Stomach (tissue), 4 donors: ENCODE results near the gene TMEM80.

Source experiments
- EP300 ChIP-seq: sonication (generic); formaldehyde crosslinking; IDR thresholded peaks from one replicate; pipeline ENCODE4 v1.6.1; 2017; ENCODE audit warnings: antibody characterized with exemption
- TF ChIP-seq, protein P1 (sequence below), 7 experiments: fragments of 450-650 bp in 4 of 7; fragments of 200-600 bp in 3 of 7; sonication (generic) in 3 of 7; IDR thresholded peaks; one replicate each; pipeline ENCODE4 v1.5.1; 2016 to 2019; ENCODE audit warnings: antibody characterized with exemption in 7 of 7, control low read depth in 2 of 7, mild to moderate bottlenecking in 1 of 7

DNA sequence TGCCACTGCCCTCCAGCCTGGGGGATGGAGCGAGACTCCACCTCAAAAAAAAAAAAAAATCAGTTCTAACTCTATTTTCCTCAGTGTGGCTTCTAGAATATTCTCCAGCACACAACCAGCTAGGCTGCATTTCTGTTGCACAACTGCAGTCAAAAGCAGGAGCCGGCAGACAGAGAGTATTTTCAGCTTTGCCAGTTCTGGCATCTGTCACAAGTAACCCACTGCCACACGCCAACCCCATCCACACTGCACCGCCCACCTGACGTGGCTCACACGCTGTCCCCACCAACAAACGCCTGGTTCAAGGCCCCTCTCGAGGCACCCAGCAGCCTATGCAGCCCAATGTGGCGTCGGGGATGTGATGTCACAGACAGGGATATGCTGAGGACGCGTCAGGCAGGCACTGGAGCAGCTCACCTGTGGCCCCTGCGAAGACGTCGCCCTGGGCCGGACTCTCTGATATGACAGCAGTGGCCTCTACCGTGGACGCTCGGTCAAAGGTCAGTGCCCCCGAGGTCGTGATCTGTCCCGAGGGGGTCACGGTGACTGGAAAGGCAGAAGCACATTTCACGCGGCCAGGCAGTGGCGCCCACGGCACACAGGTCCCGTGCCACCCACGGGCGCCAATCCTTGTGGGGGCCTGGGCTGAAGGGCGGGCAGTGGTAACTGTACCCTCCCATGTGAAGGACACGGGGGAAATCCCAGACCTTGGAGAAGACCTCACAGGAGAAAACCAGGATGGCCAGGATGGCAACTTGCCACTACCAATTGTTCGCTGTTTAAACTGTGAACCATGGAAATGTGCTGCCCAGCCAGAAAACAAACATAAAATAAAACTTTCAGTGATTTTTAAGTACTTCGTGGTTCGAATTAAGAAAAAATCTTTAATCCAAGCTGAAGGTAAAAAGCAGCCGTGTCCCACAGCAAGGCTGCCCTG, 16.1 kb upstream of the TMEM80 start:
- TF ChIP-seq, protein P1, sequence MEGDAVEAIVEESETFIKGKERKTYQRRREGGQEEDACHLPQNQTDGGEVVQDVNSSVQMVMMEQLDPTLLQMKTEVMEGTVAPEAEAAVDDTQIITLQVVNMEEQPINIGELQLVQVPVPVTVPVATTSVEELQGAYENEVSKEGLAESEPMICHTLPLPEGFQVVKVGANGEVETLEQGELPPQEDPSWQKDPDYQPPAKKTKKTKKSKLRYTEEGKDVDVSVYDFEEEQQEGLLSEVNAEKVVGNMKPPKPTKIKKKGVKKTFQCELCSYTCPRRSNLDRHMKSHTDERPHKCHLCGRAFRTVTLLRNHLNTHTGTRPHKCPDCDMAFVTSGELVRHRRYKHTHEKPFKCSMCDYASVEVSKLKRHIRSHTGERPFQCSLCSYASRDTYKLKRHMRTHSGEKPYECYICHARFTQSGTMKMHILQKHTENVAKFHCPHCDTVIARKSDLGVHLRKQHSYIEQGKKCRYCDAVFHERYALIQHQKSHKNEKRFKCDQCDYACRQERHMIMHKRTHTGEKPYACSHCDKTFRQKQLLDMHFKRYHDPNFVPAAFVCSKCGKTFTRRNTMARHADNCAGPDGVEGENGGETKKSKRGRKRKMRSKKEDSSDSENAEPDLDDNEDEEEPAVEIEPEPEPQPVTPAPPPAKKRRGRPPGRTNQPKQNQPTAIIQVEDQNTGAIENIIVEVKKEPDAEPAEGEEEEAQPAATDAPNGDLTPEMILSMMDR (IDR thresholded peaks at IDR 0.05): no peak
- TF ChIP-seq EP300: no peak
